ENCODE data around the gene INKA1. TPM values are rescaled to one million over a fixed set of nuclear protein-coding genes. Genes with fewer than 3 reads are reported as not detected.

INKA1 gene
- total and polyA plus RNA-seq, 2 of the 8 experiments (the other 6 are each of a cell fraction or from before 2014, with no cell fraction given), result 1.3 to 4.7 TPM

- TF ChIP-seq CTCF (IDR thresholded peaks at IDR 0.05; ENCODE audit: control extremely low read depth in 1 of 3, insufficient read depth in 1 of 3, low read depth in 1 of 3, low read length in 3 of 3) (no peak), CTBP2 (IDR thresholded peaks at IDR 0.05; ENCODE audit: borderline replicate concordance, insufficient read depth, insufficient read length, low read length) (no peak), ATF2 (IDR thresholded peaks at IDR 0.05; ENCODE audit: low read length) (no peak), SP2 (IDR thresholded peaks at IDR 0.05; ENCODE audit: low read length) (no peak)
These were observed 4.5 kb downstream of the INKA1 start (continued) for GRCh38 chr3:49807431-49808114.
